Neutrophil (primary cell): Measurements from ENCODE around the gene NCCRP1.

ENCODE experiments used
- H3K27ac ChIP-seq: fragments of 200-600 bp; sonication (generic); 2 replicates; pipeline ENCODE4 v1.5.1; 2016; ENCODE audit warnings: mild to moderate bottlenecking, moderate library complexity
- H3K27me3 ChIP-seq: fragments of 200-600 bp; sonication (generic); 2 replicates; pipeline ENCODE4 v1.6.0; 2016; ENCODE audit warnings: mild to moderate bottlenecking
- H3K36me3 ChIP-seq: fragments of 200-600 bp; sonication (generic); 2 replicates; pipeline ENCODE4 v1.5.1; 2017
- H3K4me1 ChIP-seq, 2 experiments: fragments of 200-600 bp in 1 of 2; sonication (generic) in 1 of 2; 1 replicate in 1 of 2; 2 replicates in 1 of 2; pipeline versions ENCODE4 v1.5.1 to v1.6.1; 2013 to 2016; ENCODE audit warnings: low read depth in 1 of 2, low read length in 1 of 2, mild to moderate bottlenecking in 1 of 2, moderate library complexity in 1 of 2; ENCODE audit not compliant: control insufficient read depth in 1 of 2, insufficient read depth in 1 of 2
- H3K4me3 ChIP-seq, 2 experiments: fragments of 200-600 bp in 1 of 2; sonication (generic) in 1 of 2; 1 replicate in 1 of 2; 2 replicates in 1 of 2; pipeline ENCODE4 v1.5.1; 2013 to 2016; ENCODE audit warnings: low read depth in 1 of 2, low read length in 1 of 2, mild to moderate bottlenecking in 1 of 2, moderate library complexity in 1 of 2
- H3K9me3 ChIP-seq: fragments of 200-600 bp; sonication (generic); 2 replicates; pipeline ENCODE4 v1.5.1; 2016
- CTCF ChIP-seq: fragments of 200-600 bp; sonication (generic); IDR thresholded peaks from 2 replicates; pipeline ENCODE4 v1.5.1; 2016; ENCODE audit warnings: antibody characterized with exemption

The NCCRP1 gene

GRCh38 chr19:39179754-39180153 is 17.0 kb upstream of the NCCRP1 start:
- no peaks in the 10 kb centered on the region for H3K9me3 ChIP-seq
- no peak for TF ChIP-seq CTCF
- H3K27me3 ChIP-seq, result no peaks in the 10 kb centered on the region
- no peaks in the 10 kb centered on the region for H3K4me1 ChIP-seq
- no peak overlapping the region for H3K27ac ChIP-seq
- H3K36me3 ChIP-seq, result peaks cover 52% of the 10 kb centered on the region
- H3K4me3 ChIP-seq, result no peak overlapping the region

DNA sequence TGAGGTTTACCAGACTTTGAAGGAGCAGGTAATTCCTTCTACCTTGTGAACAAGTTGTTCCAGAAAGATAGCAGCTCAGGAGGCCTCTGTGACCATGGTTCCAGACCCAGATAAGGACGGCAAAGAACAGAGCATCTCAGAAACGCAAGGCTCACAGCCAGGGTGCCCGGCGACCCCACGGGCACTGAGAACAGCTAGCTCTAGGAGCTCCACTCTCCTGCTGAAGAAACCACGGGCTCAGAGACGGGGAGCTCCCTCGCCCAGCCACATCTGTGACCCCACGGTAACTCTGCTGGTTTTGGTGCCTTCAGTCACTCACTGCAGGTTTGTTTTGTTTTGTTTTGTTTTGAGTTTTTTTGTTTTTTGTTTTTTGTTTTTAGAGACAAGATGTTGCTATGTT is 16.0 kb upstream of the NCCRP1 start:
- Histone ChIP-seq H3K27me3 (no peaks in the 10 kb centered on the region), H3K4me3 (no peak overlapping the region), H3K9me3 (no peaks in the 10 kb centered on the region), H3K4me1 (no peaks in the 10 kb centered on the region), H3K36me3 (peaks cover 42% of the 10 kb centered on the region), H3K27ac (no peak overlapping the region)
- no peak for TF ChIP-seq CTCF

GRCh38 chr19:39181500-39182173 is 15.1 kb upstream of the NCCRP1 start:
- H3K27ac ChIP-seq, result no peak overlapping the region
- peaks cover 33% of the 10 kb centered on the region for H3K36me3 ChIP-seq
- no peaks in the 10 kb centered on the region for H3K9me3 ChIP-seq
- no peaks in the 10 kb centered on the region for H3K4me1 ChIP-seq
- no peak overlapping the region for H3K4me3 ChIP-seq
- no peaks in the 10 kb centered on the region for H3K27me3 ChIP-seq
- no peak for TF ChIP-seq CTCF

DNA sequence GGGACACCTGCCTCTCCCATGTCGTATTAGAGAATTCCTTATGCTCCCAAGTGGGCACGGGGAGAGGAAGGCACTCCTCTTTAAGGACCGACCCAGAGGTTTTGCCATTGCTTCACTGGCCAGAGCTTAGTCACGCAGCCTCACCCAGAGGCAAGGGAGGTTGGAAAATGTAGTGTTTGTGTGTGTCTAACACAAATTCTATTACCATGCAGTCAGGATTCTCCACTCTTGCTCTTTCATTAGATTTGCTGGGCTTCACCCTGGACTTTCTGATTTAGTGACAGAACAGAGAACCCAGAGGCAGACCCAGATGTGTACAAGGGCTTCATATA is 14.6 kb upstream of the NCCRP1 start:
- Histone ChIP-seq H3K36me3 (peaks cover 28% of the 10 kb centered on the region), H3K27me3 (no peaks in the 10 kb centered on the region)

DNA sequence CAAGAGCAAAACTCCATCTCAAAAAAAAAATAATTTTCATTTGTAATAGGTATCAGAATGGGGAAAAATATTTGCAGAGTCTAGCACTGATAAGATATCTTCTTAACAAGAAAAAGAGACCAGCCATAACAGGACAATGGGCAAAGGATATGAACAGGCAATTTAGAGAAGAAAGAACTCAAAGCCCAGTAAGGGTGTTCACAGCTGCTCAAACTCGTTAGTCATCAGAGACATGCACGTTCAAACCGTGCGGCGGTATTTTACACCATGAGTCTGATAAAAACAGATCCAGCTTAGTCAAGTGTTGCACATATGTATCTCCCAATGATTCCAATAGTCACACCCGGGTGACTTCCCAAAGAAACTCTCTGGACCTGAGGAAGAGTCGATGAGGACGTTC is 13.7 kb upstream of the NCCRP1 start:
- TF ChIP-seq CTCF, result no peak
- H3K4me3 ChIP-seq, result no peak overlapping the region
- H3K9me3 ChIP-seq, result no peaks in the 10 kb centered on the region
- H3K36me3 ChIP-seq, result peaks cover 19% of the 10 kb centered on the region
- H3K27ac ChIP-seq, result no peak overlapping the region
- no peaks in the 10 kb centered on the region for H3K4me1 ChIP-seq
- H3K27me3 ChIP-seq, result no peaks in the 10 kb centered on the region

More for the DNA sequence above, 14.6 kb upstream of the NCCRP1 start:
- no peaks in the 10 kb centered on the region for H3K4me1 ChIP-seq
- no peak overlapping the region for H3K27ac ChIP-seq
- no peak overlapping the region for H3K4me3 ChIP-seq
- TF ChIP-seq CTCF, result no peak
- no peaks in the 10 kb centered on the region for H3K9me3 ChIP-seq

DNA sequence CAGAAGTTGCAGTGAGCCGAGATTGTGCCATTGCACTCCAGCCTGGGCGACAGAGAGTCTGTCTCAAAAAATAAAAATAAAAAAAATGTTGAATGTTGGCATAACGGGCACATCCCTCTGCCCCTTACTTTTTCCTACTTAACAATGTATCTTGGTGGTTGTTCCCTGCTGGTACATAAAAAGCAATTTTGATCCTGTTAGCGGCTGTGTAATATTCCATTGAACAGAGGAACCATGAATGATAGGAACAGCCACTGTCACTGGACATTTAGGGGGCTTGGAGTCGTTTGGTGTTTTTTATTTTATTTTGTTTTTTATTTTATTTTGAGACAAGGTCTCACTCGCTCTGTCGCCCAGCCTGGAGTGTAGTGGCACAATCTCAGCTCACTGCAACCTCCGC is 10.4 kb upstream of the NCCRP1 start:
- no peaks in the 10 kb centered on the region for H3K36me3 ChIP-seq
- no peaks in the 10 kb centered on the region for H3K4me1 ChIP-seq
- no peak for TF ChIP-seq CTCF
- no peak overlapping the region for H3K27ac ChIP-seq
- H3K4me3 ChIP-seq, result no peak overlapping the region
- H3K27me3 ChIP-seq, result peaks cover 12% of the 10 kb centered on the region
- no peaks in the 10 kb centered on the region for H3K9me3 ChIP-seq
